WI38 (cell line): ENCODE measurements around the gene EFCAB8.

Source experiments
- H3K4me3 ChIP-seq: 2 replicates; pipeline ENCODE4 v1.5.1; 2011; ENCODE audit warnings: low read depth, mild to moderate bottlenecking, control low read depth, low read length
- CTCF ChIP-seq: IDR thresholded peaks from 2 replicates; pipeline ENCODE4 v1.5.1; 2012; ENCODE audit warnings: low read depth, mild to moderate bottlenecking, control low read depth, low read length

EFCAB8 gene

DNA sequence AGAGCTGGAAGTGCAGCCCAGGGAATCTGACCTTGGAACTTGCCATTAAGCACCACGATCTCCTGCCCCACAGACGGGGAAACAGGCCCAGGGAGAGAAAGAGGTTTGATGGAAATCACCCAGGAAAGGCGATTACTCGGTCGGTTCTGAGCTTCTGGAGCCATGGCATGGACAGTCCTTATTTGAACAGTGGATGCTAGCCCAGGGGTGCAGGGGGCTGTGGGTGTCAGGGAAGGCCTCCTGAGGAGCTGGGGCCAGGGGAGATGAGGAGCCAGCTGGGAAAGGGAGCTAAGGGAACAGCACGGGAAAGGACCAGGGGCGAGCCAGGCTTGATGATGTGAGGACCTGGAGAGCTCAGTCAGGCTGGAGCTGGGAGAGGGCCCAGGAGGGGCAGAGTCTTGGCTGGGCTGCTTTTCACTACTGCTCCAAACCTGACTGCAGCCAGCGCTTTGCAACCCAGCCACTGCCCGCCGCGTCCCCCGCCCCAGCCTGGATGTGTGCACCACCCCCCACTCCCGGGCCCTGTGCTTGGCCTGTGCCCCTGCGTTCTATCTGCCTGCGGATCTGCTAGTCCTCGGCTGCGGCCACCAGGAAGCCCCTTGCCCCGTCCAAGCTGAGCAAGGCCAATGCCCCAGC is 127.7 kb downstream of the EFCAB8 start:
- no peak for TF ChIP-seq CTCF
- no peak overlapping the region for H3K4me3 ChIP-seq

- no peak overlapping the region for H3K4me3 ChIP-seq
- no peak for TF ChIP-seq CTCF
Measured at GRCh38 chr20:32987044-32987825, 128.5 kb downstream of the EFCAB8 start.

- TF ChIP-seq CTCF = no peak
- H3K4me3 ChIP-seq = no peak overlapping the region
Measured at GRCh38 chr20:32988008-32988407, 129.3 kb downstream of the EFCAB8 start.

GRCh38 chr20:32989507-32990283 is 131.0 kb downstream of the EFCAB8 start:
- H3K4me3 ChIP-seq = no peak overlapping the region
- TF ChIP-seq CTCF = no peak

DNA sequence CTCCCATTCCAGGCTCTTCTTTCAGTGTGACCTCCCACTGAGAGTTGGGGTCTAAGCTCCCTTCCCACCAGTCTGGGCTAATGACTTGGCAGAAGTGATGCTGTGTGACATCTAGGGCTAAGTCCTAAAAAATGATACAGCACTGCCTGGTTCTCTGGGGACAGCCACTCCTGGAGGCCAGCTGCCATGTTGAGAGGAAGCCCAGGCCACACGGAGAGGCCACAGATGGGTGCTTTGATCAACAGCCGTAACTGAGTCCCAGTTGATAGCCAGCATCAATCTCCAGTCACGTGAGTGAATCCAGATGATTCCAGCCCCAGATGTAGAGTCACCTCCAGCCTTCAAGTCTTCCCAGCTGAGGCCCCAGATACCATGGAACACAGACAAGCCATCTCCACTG is 131.7 kb downstream of the EFCAB8 start:
- TF ChIP-seq CTCF = no peak
- no peak overlapping the region for H3K4me3 ChIP-seq

DNA sequence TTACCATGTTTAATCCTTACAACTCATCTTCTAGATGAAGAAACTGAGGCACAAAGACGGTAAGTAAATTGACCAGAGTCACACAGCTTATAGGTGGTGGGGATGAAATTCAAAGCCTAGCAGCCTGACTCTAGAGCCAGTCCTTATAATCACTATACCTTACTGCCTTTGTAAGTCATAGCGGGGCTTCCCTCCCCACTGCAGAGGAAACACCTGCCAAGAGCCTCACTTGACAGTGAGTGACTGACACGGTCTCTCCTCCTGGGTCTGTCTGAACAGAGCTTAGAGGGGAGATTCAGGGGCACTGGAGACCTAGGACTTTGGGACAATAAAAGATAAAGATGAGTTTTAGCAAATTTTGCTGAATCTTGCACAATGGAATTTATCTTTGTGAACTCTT is 132.7 kb downstream of the EFCAB8 start:
- no peak for TF ChIP-seq CTCF
- H3K4me3 ChIP-seq = no peak overlapping the region
